ENCODE measurements around the gene PRR14.

PRR14 gene

DNA sequence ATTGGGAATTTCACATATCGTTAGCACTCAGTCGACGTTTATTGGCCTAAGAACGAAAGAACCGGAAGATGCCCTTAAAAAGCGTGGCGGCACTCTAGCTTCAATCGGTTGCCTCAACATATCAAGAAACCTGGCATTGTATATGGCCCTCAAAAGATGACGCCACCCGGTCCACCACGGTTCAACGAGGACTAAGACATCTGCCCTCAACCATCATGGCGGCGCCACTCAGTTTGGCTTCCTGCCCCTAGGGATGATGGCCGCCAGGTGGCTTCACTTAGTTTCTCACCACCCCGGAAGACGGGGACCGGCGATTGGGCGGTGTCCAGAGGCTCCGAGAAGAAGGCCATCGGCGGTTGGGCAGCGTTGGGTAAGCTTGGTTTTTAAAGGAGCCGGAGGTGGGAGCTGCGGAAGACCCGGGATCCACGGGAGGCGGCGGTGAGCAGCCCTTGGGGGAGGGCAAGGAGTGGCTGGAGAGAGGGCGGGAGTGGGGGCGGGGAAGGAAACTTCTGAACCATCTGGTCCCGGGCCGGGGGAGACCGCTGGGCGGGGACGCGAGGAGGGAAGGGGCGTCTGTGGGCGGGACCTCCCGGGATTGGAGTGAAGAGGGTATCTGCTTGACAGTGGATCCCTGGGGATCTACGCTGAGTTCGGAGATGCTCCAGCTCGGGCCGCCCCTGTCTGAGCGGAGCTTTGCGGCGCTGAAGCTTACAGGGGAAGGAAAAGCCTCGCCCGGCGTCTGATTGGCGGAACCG lies at the start of gene PRR14:
Gene PRR14 (plus strand): TSS at position 592 of the 755 bp plus-strand sequence. CDS start 686 bp downstream, outside the sequence.
- DNase-seq (ENCODE audit: low read depth in 2 of 2) = peak; percentile 99 to 100

DNA sequence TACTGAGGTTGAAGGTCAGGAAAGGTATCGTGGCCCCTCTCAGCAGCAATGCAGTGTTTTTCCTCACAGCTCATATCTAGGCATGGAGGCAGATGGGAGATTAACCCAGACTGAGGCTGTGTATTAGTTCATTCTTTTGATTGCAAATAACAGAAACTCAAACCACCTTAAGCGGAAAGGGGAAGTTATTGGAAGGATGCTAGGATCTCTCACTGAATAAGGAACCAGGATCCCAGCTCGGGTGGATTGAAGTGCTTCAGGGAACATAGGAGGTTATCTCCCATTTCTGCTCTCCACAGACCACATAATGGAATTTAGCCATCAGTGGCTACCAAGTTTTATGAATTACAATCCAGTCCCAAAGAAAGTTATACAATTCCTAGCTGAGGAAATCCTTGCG lies 48.8 kb upstream of the PRR14 start:
- DNase-seq (ENCODE audit: low read depth in 2 of 2) = no peak

DNA sequence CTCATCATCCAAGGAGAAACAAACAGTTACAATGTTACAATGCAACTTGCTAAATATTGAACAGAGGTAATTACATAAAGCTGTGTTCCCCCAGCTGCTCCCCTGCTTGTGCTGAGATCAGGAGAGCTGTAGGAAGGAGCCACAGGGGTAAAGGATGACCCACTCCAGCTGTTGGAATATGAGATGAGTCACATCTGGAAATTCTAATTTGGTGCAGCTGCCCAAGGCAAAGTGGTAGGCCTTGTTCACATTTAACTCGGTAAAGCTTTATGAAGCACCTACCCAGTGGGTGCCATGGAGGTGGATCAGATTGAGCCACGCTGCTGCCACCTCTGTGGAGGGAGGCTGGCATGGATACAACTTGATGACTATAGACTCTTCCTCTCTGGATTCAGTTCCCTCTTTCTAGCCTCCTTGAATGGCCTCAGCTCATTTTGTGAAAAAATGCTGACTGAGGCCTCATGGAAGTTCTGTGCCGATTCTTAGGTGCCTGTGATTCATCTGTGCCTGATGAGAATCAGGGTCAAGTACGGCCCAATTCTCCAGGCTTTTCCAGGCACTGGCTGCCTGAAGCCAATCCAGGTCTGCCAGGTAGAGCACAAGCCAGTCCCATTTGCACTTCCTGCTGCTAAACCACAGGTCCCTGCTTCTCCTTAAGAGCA lies 48.0 kb upstream of the PRR14 start:
- no peak for DNase-seq (ENCODE audit: low read depth in 2 of 2)

DNA sequence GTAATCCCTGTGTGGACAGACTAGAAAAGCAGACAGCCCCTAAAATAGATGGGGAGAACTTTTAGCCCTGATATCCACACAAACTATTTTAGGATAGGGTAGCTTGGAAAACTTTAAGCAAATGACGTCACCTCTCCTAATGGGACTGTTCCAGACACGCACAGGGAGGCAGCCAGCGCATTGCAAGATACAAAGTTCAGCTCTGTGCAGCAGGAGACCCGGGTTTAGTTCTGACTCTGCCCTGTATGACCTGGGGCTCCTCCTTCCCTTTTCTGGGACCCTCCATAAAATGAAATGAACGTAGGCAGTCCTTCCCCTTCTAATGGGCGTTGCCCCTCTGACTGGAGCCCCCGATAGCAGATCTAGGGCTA lies 46.8 kb upstream of the PRR14 start:
- DNase-seq (ENCODE audit: low read depth in 2 of 2) = no peak

DNA sequence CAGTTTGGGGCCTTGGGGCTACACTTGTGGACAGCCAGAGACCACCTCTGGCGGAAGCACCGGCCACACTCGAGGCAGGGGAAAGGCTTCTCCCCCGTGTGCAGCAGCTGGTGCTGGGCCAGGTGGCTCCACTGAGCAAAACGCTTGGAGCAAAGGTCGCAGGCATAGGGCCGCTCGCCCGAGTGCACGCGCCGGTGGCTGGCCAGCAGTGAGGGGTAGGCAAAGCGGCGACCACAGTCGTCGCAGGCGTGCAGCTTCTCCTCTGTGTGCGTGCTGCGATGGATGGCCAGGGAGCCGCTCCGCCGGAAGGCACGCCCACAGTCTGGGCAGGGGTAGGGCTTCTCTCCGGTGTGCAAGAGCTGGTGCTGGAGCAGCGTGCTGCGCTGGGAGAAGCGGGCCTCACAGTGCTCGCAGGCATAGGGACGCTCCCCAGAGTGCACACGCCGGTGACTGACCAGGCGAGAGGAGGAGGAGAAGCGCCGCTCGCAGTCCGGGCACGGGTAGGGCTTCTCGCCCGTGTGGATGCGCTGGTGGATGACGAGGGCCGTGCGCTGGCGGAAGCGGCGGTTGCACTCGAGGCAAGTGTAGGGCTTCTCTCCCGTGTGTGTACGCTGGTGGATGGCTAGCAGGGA lies 46.3 kb upstream of the PRR14 start:
- DNase-seq (ENCODE audit: low read depth in 2 of 2) = no peak

DNA sequence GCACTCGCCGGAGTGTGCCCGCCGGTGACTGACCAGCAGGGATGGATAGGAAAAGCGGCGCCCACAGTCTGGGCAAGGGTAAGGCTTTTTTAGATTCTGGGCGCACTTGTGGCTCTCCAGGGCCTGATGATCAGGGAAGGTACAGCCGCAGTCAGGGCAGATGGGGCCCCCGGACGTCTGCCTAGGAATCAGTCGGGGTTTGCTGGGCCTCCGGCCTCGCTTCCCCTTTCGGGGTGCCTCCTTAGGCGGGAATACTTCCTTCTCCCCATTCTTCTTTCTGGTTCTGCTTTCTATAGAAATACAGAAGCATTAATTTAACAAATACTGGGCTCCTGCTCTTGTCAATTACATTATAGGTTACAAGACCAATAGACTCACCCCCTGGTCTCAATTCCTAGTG lies 45.6 kb upstream of the PRR14 start:
- no peak for DNase-seq (ENCODE audit: low read depth in 2 of 2)

DNA sequence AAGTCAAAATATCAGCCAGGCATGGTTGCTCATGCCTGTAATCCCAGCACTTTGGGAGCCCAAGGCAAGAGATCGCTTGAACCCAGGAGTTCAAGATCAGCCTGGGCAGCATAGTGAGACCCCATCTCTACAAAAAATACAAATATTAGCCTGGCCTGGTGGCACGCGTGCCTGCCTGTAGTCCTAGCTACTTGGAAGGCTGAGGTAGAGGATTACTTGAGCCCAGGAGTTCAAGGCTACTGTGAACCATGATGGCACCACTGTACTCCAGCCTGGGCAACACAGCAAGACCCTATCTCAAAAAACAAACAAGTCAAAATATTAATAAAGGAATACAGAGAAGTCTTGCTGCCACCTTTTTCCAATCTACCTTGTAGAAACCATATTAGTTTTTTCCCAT lies 44.8 kb upstream of the PRR14 start:
- no peak for DNase-seq (ENCODE audit: low read depth in 2 of 2)

DNA sequence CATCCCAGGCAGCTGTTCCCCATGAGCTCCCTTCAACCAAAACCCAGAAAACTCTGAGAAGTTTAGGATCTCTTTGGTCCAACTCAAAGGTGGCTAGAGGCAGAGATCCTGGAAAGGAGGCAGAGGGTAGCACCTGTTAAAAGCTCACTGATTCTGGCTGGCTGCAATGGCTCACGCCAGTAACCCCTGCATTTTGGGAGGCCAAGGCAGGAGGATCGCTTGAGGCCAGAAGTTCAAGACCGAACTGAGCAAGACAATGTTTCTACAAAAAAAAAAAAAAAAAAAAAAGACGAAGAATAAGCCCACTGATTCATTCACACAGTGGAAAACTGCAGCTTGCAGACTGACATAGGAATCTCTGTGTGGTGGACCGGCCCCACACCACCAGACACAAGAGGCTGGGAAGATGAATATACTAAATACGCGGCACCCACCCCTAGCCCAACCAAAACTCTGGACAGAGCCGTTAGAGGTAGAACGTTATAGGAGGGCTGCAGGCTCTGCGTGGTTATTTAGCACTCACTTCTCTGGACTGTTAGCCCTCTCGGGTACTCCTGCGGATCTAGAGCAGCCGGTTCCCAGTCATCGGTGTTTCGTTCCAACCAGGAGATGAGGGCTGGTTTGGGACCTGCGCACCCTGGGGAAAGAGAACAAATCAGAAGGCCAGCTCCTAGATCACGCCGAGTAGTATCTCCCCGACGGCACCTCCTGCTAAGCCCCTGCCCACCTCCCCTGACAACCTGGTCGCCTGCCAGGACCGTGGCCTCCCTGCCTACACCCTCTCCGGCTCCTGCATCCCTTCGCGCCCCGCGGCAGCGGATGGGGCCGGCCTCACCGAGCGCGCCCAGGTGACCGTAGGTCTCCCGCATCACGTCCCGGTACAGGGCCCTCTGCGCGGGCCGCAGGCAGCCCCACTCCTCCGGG lies 41.5 kb upstream of the PRR14 start:
- DNase-seq (ENCODE audit: low read depth in 2 of 2) = no peak

DNA sequence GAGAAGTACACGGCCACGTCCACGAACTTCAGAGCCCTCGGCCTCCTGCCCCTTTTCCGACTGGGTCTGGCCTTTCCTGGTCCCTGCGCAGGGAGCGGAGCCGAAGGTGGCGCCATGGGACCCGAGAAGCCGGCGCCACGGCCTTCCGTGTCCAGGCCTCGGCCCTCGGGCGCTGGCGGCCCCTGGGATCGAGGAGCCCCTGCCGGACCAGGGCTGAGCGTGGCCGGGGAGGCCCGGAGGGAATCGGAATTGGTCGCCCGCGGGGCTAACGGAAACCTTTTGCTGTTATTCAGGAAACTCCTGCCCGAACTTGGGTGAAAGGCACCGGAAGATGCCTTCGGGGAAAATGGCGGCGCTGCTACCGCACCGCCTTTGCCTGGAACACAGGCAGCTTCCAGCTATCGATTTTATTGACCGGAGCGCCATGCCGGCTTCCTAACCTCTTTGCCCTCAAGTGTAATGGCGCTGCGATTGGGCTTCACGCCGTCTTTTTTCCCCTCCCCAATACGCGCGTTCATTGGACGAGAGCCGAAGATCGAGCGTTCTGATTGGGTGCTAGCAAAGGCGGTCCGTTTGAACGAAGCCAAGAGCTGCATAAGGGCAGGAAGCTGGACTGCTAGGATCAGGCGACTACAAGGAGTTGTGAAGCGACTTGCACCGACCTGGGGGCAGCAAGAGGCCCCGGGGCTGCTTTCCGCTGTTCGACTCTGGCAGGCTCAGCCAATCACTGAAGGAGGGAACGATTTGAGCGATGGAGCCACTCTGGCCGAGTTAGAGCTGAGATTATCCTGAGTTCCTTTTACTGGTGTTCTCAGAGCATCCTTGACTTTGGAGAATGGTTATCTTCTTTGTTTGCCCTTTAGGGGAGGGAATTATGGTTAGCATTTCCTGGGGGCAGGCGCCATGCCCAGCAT lies 40.6 kb upstream of the PRR14 start, which contains the start of gene ZNF689:
Gene ZNF689 (minus strand): TSS at position 464 of the 914 bp plus-strand sequence. CDS start 348 bp downstream, at position 116.
- DNase-seq (ENCODE audit: low read depth in 2 of 2) = peak; percentile 95

DNA sequence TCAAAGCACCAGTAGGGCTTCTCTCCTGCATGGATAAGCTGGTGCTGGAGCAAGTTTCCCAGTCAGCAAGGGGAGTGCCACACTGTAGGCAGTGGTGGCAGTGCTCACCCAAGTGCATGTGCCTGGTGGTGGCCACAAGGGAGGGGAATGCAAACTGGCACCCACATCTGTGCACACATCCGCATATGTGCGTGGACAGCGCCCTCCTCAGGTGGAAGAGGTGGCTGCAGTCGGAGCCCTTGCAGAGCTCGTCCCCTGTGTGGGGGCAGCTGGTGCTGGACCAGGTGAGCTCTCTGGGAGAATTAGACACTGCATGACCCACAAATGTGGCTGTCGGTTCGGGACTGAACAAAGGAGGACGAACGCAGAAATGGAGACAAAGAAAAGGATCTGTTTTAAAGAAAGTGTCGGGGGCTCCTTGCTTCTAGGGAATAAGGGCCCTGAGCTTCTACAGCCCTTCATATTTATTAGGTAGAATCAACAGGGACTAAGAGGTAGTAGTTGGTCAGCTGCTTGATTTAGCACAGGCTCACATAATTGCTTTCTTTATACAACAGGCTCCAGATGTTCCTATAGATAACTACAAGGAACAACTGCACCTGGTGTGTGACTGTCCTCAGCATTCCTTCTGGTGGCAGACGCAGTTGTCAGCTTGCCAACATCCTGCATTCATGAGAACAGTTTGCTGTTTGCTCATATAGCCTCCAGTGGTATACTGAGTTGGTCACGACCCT lies 35.2 kb upstream of the PRR14 start:
- DNase-seq (ENCODE audit: low read depth in 2 of 2) = no peak

DNA sequence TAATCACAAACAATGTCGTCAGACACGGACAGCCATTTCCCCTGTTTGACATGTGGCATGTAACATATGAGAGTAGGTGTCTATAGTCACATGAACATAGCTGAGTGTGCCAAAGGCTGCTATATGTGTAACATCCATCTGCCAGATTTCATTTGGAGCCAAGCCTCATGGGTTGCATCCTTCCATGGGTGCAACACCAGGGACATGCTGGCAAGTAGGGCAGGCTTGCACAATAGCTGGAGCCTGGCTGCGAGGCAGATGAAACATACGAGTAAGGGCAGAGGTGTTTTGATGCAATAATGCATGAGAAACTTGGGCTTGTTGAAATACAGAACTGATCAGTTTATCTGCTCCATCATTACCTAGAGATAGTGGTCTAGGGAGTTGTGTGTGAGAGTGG lies 31.6 kb upstream of the PRR14 start:
- DNase-seq (ENCODE audit: low read depth in 2 of 2) = no peak

DNA sequence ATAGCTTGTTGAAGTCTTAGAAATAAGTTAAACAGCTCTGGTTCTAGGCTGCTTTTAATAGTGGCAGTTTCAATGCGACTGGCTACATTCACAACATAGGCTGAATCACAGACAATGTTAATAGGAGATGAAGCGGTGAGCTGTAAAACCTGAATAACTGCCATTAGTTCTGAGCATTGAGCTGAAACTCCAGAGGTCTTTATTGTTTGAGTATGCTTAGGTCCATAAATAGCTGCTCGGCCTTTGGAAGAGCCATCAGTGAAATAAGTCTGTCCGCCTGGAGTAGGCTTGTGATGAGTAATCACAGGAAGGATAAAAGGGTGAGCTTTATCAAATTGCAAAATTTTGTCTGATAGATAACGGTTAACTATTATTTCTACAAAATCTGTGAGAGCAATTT lies 31.1 kb upstream of the PRR14 start:
- DNase-seq (ENCODE audit: low read depth in 2 of 2) = no peak

DNA sequence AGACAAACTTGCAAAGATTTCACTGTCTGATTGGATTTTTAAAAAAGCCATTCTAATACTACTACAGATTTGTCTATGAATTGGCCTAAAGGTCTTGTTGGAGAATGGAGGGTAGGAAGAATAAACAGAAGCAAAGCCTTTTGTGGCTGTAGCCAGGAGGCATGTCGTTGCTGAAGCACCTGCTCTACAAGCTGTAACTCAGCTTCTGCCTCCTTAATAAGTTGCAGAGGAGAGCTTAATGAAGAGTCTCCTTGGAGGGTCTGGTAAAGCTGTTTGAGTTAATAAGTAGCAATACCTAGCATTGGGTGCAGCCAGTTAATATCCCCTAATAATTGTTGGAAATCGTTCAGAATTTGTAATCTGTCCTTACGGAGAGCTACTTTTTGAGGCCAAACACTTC lies 30.6 kb upstream of the PRR14 start:
- DNase-seq (ENCODE audit: low read depth in 2 of 2) = no peak

DNA sequence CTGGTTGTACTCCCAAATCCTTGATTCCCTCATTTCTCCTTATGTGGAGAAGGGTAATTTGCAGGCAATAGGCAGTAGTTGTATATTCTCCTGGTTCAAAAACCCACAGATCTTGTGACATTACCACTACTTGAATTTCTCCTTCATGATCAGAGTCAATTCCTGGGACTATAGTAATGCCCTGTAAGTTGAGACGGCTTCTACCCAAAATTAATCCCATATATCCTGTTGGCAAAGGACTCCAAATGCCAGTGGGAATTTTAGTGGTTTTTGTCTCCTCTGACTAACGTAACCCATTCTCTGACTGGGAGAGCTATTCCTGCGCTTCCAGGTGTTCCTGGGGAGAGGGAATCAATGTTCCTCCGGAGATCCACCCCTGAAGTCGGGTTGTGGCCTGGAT lies 29.0 kb upstream of the PRR14 start:
- peak; percentile 57 to 64 for DNase-seq (ENCODE audit: low read depth in 2 of 2)

DNA sequence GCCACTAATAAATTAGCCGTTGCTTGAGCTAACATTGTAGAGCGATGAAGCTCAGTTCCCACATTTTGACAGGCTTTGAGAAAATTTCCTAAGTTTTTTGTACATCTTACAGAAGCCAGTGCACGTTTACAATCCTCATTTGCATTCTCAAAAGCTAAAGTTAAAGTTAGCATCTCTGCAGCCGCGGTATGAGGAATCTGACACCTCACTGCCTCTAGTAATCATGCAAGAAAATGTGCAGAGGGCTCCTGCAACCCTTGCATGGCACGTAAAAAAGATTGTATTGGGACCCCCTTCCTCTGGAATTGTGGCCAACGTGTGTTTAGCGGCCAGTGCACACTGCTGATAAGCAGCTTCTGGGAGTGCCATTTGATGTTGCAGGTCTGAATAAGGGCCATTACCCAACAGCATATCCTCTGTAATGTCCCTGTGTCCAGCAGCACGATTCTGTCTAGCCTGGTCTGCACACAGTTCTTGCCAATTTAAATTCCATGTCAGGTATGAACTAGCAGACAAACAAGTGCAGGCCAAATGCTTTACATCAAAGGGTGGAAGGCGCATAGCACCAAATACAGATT lies 28.2 kb upstream of the PRR14 start:
- DNase-seq (ENCODE audit: low read depth in 2 of 2) = no peak

DNA sequence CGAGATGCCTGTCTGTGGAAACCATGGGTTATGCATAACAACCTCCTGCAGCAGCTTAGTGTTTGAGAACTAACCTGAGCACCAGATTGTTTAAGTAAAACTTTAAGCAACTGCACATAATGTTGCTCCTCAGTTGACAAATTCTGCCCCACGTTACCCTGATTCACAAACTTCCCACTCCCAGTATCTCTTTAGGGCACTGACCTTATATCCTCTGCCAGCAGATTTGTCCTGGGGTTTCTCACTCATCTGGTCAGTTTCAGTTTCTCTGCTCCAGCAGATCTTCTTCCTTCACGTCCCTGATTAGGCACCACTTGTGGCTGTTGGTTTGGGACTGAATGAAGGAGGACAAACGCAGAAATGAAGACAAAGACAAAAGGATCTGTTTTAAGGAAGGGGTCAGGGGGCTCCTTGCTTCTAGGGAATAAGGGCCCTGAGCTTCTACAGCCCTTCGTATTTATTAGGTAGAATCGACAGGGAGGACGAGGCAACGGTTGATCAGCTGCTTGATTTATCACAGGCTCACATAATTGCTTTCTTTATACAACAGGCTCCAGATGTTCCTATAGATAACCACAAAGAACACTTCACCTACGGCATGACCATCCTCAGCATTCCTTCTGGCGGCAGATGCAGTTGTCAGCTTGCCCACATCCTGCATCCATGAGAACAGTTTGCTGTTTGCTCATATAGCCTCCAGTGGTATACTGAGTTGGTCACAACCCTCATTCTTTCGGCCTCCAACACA lies 27.1 kb upstream of the PRR14 start:
- DNase-seq (ENCODE audit: low read depth in 2 of 2) = no peak

DNA sequence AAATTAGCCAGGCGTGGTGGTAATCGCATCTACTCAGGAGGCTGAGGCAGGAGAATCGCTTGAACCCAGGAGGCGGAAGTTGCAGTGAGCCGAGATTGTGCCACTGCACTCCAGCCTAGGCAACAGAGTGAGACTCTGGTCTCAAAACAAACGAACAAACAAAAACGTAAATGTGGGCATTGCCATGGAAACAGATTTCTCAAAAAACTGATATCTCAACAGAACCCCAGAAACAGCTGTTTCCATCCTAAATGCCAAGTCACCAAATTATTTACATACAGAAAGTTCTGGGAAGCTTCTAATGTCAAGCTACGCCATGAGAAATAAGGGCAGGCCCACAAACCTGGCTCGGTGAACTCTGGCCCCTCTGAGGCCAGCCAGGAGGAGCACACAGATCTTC lies 24.5 kb upstream of the PRR14 start:
- no peak for DNase-seq (ENCODE audit: low read depth in 2 of 2)

DNA sequence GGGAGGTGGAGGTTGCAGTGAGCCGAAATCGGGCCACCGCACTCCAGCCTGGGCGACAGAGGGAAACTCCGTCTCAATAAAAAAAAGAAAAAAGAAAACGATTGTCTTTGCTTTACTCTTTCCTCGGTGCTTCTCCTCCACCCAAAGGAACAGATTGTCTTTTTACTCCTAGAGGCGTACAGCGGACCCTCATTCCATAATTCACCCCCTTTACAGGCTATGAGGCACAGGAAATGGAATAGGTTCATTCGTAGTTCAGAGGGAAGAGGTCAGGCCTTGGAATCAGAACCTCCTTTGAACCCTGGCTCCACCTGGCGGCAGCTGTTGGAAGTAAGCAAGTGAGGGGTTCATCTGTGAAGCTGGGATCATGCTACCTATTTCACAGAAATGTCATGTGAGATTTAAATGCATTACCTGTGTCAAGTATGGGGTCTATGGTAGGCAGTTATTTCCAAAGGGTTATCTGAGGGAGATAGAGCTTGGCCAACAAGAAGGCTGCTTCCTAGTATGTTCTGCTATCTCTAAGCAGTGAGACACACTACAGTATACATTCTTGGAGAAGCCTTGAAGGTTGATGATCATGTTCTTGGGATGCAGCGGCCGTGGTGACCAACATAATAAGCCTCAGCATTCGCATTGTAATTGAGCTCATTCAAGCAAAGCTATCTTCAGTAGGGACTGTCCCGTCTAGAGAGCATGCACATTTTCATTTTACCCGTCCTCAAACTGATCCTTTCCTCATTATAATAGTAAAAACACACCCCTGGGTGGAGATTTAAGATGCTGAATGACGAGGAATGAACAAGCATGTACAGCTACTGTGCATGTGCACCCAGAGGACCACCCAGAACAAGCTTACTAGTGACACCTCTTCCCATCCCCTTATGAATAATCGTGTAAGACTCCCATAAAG lies 21.9 kb upstream of the PRR14 start:
- DNase-seq (ENCODE audit: low read depth in 2 of 2) = no peak

Measured in fibroblast of skin of left quadriceps (primary cell).